Renal cortex interstitium (tissue), 11 donors: ENCODE results near the gene LRTM1. TPM values are rescaled to one million over a fixed set of nuclear protein-coding genes. Genes with fewer than 3 reads are reported as not detected.

Source experiments
- DNase-seq, 11 donors: peaks; one replicate each; pipeline ENCODE4 v3.0.0-alpha.2; 2013; ENCODE audit warnings: low read depth in 9 of 11, low spot score in 4 of 11; ENCODE audit errors: extremely low read depth in 1 of 11
- polyA plus RNA-seq, 3 donors: library from polyadenylated mRNA; unstranded; fragments of 120-200 nt; gene quantifications; one replicate each; pipeline ENCODE4 v1.2.1, GENCODE V29; 2013; ENCODE audit not compliant: insufficient read length in 3 of 3

The LRTM1 gene
- polyA plus RNA-seq, 3 donors = not detected

DNA sequence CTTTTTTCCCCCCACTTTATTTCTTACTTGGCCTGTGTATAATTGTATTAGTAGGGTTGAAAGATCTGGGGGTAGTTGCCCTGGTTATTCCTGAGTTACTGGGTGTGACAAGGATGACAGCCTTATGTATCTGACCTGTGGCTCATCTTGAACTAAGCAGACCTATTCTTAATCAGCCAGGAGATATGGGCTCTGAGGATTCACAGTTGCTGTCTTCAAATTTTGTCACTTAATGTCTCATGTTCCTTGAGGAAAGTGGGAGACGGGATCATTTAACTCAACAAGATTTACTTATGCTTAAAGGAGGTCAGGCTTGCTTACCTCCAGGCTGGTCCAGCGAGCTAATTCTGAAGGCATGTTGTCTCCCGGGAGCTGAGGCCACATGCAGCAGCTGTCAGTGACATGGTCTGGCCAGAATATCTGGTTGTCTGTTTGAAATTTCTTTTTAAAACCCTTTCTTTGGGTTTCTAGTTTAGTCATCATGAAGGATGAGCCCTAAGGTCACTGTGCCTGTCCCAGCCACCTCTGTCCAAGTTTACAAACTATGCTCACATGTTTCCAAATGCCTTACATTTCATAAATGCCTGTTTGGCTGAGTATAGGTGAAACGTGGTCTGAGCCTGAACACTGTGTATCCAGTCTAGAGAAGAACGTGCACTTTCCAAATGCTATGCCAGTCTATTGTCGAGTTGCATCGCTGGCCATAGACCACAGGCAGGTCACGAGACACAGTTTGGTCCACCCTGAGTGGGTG, 26.8 kb downstream of the LRTM1 start:
- DNase-seq = no peak

DNA sequence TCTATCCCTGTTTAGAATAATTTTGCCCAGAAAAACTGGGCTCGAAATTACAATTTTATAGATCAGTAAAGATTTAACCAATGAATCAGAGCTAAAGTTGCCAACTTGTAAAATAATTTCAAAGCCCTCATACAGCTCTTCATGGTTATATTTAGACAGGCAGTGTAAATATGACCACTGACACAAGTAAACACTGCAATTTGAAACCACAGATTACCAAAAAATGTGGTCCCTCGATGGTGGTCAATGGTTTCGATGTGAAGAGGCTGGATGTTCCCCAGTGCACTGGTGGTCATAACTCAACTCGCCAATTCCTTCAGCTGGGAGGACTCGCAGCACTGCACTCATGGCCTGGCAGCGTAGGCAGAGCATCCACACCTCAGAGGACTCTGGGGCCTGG, 28.6 kb downstream of the LRTM1 start:
- no peak for DNase-seq

DNA sequence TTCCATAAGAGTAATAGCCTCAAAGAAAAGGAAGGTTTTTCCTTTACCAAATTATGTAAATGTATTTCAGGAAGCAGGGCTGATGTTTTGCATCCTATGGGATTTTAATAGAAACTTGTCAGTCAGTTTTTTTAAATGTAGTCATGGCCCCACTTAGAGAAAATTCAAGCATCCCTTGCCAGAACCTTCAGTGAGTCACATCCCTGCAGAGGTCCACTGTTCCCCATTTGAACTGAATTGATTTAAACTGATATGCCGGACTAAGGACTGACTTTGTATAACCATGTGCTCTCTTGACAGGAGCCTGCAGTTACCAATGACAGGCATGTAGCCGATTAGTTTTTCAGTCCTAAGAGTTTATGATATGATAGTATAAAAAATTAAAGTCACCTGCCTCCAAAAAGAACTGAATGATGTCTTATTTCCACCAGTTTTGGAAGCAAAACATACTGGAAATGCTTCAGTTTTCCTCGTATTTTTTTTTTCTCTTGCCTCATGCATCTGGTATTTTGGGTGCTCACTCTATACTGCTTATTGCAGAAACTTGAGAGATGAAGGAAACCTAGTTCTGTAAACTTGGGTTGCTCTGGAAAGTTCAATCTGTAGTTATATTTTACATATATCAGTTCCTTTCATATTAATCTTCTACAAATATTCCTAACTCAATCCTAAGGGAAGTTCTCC, 30.7 kb downstream of the LRTM1 start:
- DNase-seq = no peak

DNA sequence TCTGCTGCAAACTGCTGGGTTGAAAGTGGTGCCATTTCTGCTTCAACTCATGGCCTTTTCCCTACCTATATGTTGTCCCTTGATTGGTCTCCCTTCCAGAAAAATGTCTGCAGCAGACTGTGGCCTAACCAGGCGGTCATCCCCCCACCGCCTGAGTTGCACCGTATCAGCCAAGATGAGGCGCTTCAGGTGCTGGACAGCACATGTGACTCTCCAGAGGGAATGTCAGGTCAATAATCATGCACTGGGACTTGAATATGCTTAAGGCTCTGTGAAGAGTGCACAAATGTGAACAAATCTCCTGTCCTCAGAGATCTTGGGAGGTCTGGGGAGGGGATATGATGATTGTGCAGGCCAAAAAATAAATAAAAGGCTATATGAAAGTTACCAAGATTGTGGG, 32.2 kb downstream of the LRTM1 start:
- DNase-seq = no peak

DNA sequence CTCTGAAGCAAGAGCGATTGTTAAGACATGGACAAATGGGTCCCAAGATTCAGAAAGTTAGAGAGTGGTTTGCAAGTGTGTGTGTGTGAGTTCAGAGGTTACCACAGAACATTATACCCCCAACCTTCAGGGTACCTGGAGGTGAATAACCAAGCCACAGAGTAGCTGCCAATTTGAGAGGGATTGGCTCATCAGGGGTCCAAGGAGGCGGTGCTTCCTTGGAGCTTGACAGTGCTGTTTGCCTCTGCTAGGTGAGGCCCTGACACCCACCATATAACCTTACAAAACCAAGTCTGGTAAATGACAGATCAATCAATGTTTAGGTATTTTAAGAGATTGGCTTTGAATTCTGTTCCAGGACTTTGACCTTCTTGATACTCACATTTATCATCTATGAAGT, 35.7 kb downstream of the LRTM1 start:
- DNase-seq = no peak

DNA sequence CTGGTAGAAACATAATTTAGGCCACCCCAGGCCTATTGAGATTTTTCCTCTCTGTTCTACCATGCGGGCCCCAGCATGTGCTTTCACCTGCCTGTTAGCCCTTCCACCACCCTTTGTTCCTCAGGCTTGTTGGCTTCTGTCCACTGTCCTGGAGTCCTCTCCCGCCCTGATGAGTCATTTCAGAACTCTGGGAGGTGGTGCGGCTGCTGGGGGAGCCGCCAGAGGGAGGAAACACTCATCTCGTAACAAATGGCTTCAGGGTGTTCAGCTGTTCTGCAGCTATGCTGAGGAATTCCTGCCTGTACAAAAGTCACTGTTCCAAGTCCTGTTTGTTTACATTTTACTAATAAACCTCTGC, 36.3 kb downstream of the LRTM1 start:
- DNase-seq = peak in 10 of 11 donors; percentile 25 to 66 (median 54)

DNA sequence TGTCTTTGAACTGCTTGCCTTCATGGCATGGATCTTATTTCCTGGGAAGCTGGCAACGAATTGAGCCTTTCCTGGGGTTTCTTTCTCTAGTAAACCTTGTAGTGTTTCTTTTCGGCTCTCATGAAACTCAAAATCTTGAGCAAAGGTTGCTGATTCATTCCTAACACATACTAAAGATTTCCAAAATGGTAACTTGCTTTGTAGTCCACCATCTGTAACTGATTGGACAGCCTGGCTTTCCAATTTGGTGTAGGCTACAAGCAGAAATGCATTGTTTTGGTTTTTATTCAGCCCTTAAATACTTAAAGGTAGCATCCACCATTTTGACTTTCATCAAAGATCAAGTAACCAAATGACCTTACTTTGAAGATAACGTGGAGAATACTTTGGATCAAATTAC, 38.1 kb downstream of the LRTM1 start:
- no peak for DNase-seq

DNA sequence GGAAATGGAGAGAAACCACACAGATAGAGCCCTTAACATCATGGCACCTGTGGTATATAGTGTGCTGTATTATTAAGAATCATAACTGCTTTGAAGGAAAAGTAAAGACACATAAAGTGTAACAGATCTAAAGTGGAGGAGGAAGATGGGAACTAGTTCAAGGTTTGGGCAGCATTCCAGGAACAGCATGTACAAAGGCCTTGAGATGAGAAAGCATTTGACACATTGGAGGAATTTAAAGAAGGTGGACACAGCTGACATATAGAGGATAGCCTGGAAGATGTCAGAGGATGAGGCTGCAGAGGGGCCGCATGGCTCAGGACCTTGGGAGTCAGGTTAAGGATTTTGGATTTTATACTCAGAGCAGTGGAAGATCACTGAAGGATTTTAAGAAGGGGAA, 39.0 kb downstream of the LRTM1 start:
- DNase-seq = no peak

DNA sequence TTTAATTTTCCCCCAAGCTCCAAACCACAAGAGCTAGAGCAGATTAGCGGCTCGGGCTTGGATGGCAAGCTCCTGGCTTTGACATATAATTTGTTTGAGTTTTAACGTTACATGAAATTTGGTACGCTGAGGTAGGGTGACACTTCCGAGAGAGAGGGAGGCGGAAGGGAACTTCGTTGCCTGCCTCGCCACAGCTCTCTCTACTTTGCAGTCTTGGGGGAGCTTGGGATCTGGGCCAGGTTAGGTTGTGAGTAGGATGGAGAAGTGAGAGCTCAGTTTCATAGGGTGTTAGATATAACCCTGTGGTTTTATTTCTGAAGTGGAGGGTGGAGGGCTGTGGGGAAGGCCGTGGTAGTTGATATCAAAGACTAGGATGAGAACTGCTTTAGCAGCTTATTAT, 39.7 kb downstream of the LRTM1 start:
- no peak for DNase-seq

DNA sequence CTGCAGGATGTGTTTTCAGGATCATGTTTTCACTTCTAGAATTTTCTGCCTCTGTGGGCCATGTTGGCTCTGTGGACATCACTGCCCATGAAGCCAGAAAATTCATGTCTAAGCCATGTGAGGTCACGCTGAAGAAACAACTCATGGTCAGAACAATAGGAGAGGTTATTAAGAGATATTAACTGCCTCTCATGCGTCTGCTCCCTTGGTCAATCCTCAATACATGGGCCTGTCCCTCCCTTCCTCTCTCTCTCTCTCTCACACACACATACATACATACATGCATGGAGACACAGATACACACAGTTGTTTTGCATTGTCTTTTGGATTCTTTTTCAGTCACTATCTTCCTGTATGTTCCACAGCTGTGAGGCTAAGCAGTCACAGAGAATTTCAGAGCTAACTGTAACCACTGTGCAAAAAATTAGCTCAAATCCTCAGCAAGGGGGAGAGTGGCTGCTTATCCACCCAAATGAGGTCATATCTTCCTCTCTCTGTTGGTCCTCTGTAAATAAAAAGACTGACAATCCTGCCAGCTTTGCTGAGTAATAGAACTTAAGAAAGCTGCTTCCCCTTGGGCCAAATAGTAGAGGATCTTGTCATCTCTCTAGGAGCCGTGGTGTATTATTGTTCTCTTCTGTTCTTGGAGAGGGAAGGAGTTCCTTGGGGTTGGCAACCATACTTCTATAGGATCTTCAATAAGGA, 45.6 kb downstream of the LRTM1 start:
- no peak for DNase-seq

DNA sequence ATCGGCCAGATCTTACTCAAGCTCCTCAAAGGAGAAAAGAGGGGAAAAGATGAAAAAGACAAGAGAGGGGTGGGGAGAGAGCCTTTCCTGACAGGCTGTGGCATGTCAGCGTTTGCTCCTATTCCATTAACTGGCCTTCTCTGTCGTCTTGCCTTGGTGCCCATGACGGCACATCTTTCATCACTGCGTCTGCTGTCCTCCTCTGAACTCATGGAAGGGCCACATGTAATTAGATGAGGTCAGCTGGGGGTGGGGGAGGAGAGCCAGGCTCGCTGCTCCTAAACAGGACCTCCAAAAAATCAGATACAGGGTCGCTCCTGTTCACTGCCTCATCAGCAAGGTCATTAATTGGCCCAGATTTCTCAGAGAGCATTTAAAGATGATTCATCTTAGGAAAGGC, 49.7 kb downstream of the LRTM1 start:
- DNase-seq = no peak

DNA sequence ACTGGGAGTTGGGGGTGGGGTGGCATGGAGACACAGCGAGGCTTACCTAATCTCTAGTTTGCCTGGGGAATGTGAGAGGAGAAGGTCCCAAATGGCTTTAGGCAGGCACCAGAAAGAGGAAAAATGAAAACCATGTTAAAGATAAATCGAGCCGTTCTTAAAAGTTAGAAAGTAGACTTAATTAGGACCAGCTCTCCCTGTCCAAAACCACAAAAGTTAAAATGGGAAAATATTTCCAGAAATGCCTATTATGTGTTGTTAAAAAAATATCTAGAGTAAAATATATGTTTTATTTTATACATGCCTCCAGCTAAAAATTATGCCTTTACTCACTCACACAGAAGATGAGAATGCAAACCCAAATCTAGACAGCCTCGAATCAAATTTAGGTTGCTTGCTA, 50.1 kb downstream of the LRTM1 start:
- no peak for DNase-seq

DNA sequence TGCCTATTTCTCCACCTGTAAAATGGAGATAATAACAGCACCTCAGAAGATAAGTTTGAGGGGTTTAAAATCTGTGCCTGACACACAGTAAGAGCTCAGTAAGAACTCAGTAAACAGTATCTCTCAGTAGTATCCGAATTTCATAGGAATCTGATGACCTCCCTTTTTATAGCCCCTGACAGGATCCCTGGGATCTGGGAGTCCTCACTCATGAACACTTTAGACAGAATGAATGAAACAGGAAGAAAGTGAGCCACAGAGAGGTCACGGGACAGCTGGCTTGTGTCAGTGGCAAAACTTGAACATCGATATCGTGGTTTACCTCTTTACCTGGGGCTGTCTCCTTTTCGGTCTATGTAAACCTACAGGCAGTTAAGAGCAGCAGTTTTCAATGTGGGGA, 51.2 kb downstream of the LRTM1 start:
- no peak for DNase-seq

DNA sequence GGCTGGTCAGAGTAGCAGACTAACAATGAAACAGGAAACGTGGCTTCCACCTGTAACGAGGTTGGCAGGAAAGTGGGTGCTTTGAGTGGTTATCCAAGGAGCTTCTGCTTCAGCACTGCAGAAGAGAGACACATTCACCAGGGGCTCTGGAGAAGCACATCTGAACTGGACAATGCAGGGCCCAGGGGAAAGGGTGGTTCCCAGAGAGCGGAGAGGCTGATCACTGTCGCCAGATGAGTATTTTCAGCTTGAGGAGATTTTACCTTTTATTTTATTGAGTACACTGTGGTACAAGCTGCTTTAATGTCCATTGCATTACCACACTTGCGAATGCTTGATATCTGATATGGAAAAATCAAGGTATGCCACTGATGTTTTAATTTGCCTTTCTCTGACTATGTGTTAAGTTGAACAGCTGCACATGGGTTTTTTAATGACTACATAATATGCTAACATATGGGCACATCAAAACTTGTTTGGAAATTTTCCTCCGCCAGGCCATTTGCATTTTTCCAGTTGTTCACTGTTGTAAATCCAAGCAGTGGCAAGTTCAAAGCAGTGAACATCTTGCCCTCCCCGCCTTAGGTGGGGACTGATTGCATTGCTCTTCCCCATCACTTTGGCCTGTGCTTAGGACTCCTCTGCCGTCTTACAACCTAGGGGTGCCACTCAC, 52.1 kb downstream of the LRTM1 start:
- no peak for DNase-seq

DNA sequence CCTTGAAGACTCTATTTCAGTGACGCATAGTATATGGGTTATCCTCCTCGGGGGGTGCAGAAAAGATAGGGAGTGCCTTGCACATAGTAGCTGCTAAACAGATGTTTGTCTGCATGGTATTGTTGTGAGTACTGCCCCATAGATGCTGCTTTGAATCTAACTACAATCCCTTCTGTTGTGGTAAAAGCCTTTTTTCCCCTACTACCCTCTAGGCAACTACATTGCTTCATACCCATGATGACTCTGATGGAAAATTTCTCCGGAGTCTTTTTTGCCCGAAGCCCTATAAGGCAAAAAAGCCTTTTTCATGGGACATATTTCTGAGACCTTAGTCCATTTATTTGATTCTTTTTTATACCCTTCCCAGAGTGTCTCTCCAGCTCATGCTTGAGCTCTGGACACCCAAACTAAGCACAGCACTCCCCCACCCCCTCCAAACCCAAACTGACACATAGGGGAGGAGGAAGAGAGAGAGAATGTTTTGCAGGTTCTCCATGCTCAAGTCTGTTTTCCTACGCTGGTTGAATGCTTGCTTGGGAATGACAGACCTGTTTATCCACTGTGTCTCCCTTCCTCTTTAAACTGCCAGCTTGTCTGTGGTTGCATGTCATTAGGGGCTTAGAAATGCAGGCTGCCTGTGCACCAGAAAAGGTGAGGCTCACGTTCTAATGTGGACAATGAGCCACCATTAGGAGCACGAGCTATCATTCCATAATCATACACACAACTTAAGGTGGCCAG, 52.9 kb downstream of the LRTM1 start:
- no peak for DNase-seq

DNA sequence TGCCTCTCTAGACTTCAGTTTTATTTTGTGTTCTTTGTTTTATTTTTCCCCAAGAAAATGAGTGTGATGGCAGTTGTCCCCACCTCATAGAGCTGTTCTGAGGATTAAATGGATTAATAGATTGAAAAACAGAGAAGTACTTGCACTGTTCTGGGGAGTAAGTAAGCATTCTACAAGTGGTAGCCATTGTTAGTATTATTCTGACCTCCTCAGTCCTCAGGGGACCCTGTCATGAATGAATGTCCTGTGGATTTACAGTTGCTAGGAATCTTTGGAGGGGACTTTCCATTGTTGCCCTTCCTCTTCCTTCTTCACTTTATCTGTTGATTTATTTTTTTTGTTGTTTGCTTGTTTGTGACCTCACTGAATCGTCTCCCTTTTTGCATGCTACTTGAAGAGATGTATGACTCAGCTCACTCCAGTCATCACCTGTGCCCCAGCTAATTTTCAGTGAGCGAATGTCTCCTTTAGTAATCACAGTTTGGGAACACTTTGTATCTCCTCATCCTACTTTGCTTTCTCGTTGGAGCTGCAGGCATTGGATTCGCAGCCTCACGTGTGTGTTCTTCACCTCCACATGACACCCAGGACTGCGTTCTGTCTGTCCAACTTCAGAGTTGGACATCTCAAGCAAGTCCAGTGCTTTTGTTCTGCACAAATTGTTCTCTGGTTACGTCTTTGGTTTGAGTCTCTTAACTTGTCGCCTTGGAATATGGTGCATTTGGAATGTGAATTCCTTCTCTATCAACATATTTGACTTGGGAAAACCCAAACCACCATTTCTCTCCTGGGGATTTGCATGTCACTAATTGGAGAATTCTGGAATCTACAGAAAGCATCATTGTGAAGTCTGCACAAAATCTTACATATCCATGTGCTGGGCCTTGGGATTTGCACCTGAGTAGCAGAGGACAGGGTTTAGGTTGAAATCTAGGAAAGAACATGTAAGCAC, 54.5 kb downstream of the LRTM1 start:
- DNase-seq = no peak

DNA sequence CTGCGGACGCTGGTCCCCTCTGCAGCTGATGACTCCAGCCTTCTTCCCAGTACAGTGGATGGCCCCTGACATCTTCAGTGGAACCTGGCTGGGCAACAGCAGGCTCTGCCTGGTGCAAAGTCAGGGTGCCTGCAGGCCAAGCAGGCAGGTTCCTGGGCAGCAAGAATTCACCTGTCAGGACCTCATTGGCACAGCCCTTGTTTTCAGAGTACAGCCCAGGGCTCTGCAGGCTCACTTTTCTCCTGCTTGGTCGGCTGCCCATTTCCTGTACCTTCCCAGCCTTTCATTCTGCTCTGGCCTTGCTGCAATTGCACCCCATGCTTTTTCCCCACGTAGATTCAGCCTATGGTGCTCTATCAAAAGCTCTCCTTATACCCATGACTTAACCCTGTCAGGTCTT, 56.0 kb downstream of the LRTM1 start:
- no peak for DNase-seq

DNA sequence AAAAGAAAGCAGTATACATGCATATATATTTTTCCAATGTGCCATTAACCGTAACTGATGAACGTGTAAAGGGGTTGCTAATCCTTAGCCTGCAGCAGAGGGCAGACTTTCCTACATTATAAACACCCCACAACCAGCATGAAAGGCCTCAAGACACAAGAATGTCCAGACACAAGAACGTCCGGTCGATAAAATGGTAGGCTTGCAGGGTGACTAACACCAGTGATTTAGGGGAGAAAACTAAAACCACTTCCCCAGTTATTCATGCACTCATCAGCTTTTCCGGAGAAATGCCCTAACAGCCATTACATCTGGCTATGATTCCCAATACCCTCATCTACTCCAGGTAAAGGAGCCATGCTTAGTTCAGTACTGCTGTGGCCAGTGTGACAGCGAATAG, 57.4 kb downstream of the LRTM1 start:
- peak in 7 of 11 donors; percentile 43 to 74 (median 57) for DNase-seq
